ENCODE measurements around the gene INTS14. TPM values are rescaled to one million over a fixed set of nuclear protein-coding genes. Genes with fewer than 3 reads are reported as not detected.

Gene INTS14
- total RNA-seq, 4 donors from 2014 or later = 23.1 to 39.4 (median 31.1) TPM

DNA sequence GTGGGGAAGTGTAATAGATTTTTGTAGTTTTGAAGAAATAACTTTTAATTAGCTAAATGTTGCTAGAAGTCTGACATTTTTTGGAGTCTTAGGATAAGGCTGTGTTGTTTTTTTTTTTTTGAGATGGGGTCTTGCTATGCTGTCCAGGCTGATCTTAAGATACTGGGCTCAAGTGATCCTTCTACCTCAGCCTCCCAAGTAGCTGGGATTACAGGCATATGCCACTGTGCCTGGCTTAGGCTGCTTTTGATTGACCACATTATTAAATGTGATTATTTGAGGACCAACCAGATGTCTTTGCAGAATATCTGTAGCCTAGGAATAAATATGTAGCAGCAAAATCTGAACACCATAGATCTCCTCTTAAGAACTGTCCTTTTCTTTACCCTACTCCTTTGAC, 51.0 kb downstream of the INTS14 start:
- no peak for TF ChIP-seq CTCF (IDR thresholded peaks at IDR 0.05; ENCODE audit: low read depth)

DNA sequence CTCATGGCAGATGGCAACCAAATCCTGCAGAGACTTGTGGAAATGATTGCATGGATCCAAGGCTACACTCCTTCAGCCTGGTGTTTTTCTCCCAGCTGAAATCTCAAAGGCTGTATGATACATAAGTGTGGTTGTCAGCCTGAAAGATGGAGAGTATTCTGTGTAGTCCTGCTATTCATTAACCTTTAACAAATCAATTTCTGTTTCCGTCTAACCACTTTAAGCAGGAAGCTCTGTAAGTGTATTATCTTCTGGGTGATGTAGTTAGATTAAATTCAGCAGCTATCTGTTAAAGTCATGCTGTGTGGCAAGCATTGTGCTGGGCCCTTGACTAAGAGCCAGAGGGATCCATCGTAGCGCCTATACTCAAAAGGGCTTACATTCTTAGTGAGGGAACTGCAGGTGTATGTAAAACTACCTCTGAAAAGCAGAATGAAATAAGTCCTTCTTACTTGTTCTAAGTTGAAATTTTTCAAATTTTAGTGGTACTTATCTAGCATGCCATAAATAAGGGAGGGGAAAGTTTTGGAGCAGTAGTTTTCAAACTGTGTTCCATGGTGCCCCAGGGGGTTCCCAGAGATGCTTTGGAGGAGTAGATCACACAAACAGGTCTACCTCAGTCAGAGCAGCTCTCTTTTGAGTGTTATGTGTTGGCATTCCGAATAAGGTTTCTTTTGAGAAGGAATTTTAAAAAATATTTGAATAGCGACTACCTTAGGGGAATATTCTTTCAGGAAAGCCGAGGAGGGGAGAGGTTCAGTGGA, 51.8 kb downstream of the INTS14 start:
- TF ChIP-seq CTCF (IDR thresholded peaks at IDR 0.05; ENCODE audit: low read depth) = no peak

- no peak for TF ChIP-seq CTCF (IDR thresholded peaks at IDR 0.05; ENCODE audit: low read depth)
These were observed 52.6 kb downstream of the INTS14 start for GRCh38 chr15:65558336-65558735.

GRCh38 chr15:65556622-65557021, 54.3 kb downstream of the INTS14 start:
- TF ChIP-seq CTCF (IDR thresholded peaks at IDR 0.05; ENCODE audit: low read depth) = no peak

- no peak for TF ChIP-seq CTCF (IDR thresholded peaks at IDR 0.05; ENCODE audit: low read depth)
These were observed 57.2 kb downstream of the INTS14 start for GRCh38 chr15:65553691-65554090.

DNA sequence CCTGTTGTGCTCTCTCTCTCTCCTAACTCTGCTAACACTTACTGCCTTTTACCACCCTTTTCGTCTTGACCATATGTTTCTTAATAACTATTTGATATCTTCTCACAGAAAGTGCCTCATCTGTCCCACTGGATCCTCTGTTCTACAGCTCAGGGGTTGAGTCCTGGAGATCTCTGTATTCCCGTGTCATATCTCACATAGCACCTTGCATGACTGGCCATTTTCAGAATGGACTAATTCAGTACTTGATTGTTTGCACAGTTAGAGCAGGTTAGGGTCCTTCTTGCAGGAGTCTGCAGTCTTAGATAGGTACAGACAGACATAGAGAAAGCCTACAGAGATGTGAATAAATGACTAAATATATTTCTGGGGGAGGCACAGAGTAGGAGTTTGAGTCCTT, 59.7 kb downstream of the INTS14 start:
- TF ChIP-seq CTCF (IDR thresholded peaks at IDR 0.05; ENCODE audit: low read depth) = no peak

GRCh38 chr15:65550681-65551098, 60.2 kb downstream of the INTS14 start:
- no peak for TF ChIP-seq CTCF (IDR thresholded peaks at IDR 0.05; ENCODE audit: low read depth)

Data from subcutaneous adipose tissue (tissue), 4 donors.